Lower leg skin (tissue), 3 donors: Measurements from ENCODE around the gene HPDL.

Source experiments
- CTCF ChIP-seq, 3 donors: fragments of 450-650 bp; IDR thresholded peaks; one replicate each; pipeline ENCODE4 v1.5.1; 2016; ENCODE audit warnings: antibody characterized with exemption in 3 of 3, mild to moderate bottlenecking in 3 of 3, moderate library complexity in 2 of 3
- POLR2A ChIP-seq, 2 donors: fragments of 450-650 bp; IDR thresholded peaks; one replicate each; pipeline ENCODE4 v1.6.1; 2016 to 2017; ENCODE audit warnings: antibody characterized with exemption in 2 of 2, mild to moderate bottlenecking in 1 of 2, moderate library complexity in 1 of 2

- no peak for TF ChIP-seq POLR2A (IDR thresholded peaks at IDR 0.05)
- no peak for TF ChIP-seq CTCF (IDR thresholded peaks at IDR 0.05)
Observed at GRCh38 chr1:45327644-45328515, 1.2 kb downstream of the HPDL start.
